ENCODE measurements around the gene NTSR2. TPM values are rescaled to one million over a fixed set of nuclear protein-coding genes. Genes with fewer than 3 reads are reported as not detected.

The NTSR2 gene
- total RNA-seq, 1 donor = not detected

DNA sequence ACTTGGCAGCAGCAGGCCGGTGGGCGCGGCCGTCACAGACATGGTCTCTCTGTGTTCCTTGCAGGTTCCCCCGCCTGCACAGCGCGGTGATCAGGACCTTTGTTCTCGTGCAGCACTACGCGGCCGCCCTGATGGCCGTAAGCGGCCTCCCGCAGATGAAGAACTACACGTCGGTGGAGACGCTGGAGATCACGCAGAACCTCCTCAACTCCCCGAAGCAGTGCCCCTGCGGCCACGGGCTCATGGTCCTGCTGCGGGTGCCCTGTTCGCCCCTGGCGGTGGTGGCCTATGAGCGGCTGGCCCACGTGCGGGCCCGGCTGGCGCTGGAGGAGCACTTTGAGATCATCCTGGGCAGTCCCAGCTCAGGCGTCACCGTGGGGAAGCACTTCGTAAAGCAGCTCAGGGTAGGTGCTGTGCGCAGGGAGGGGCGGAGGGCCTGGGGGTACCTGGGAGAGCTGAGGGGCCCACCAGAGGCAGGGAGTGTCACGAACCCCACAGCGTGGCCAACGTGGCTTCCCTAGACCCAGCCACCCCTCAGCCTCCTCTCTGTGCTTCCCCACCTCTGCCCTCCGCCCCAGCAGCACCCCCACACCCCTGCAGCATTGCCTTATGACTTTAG lies 59.3 kb downstream of the NTSR2 start:
- H3K4me3 ChIP-seq (ENCODE audit: low read depth, low read length) = no peak overlapping the region
- no peak for DNase-seq (ENCODE audit: low read depth)
- TF ChIP-seq, protein P1, sequence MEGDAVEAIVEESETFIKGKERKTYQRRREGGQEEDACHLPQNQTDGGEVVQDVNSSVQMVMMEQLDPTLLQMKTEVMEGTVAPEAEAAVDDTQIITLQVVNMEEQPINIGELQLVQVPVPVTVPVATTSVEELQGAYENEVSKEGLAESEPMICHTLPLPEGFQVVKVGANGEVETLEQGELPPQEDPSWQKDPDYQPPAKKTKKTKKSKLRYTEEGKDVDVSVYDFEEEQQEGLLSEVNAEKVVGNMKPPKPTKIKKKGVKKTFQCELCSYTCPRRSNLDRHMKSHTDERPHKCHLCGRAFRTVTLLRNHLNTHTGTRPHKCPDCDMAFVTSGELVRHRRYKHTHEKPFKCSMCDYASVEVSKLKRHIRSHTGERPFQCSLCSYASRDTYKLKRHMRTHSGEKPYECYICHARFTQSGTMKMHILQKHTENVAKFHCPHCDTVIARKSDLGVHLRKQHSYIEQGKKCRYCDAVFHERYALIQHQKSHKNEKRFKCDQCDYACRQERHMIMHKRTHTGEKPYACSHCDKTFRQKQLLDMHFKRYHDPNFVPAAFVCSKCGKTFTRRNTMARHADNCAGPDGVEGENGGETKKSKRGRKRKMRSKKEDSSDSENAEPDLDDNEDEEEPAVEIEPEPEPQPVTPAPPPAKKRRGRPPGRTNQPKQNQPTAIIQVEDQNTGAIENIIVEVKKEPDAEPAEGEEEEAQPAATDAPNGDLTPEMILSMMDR (IDR thresholded peaks at IDR 0.05; ENCODE audit: insufficient read depth, low read depth, low read length) = no peak

Other genes with a start within 250 kb of the NTSR2 start
- gene E2F6, start 204.0 kb downstream of the NTSR2 start, total RNA-seq = 11.3 and 13.4 TPM in 2 replicates
- under 0.01 TPM in 2 replicates for gene GREB1, start 136.2 kb downstream of the NTSR2 start, total RNA-seq
- gene LPIN1, start 76.4 kb upstream of the NTSR2 start, total RNA-seq = 62.2 and 69.6 TPM in 2 replicates